HG03095 (cell line): Measurements from ENCODE around the gene PLBD1.
A peak's percentile ranks its signal among the peaks of the same experiment; 100 is the strongest.

ENCODE experiments used
- ATAC-seq: cut with Tn5 transposase; IDR thresholded peaks from one replicate; pipeline ENCODE4 v1.9.1; 2021; ENCODE audit warnings: moderate library complexity; ENCODE audit not compliant: unreplicated experiment

Gene PLBD1

GRCh38 chr12:14510574-14510973, 57.1 kb downstream of the PLBD1 start:
- no peak for ATAC-seq

GRCh38 chr12:14505626-14506596, 61.8 kb downstream of the PLBD1 start:
- no peak for ATAC-seq

GRCh38 chr12:14495326-14495725, 72.4 kb downstream of the PLBD1 start:
- no peak for ATAC-seq

- ATAC-seq: no peak
Measured at GRCh38 chr12:14482886-14483285, 84.8 kb downstream of the PLBD1 start.

GRCh38 chr12:14482361-14482760, 85.3 kb downstream of the PLBD1 start:
- no peak for ATAC-seq

GRCh38 chr12:14481201-14481600, 86.5 kb downstream of the PLBD1 start:
- ATAC-seq: no peak

GRCh38 chr12:14479004-14479403, 88.7 kb downstream of the PLBD1 start:
- ATAC-seq: no peak

GRCh38 chr12:14473707-14474287, 93.9 kb downstream of the PLBD1 start:
- ATAC-seq: no peak

GRCh38 chr12:14471497-14471896, 96.2 kb downstream of the PLBD1 start:
- ATAC-seq: no peak

- no peak for ATAC-seq
Measured at GRCh38 chr12:14460212-14460841, 107.4 kb downstream of the PLBD1 start.

- peak; percentile 55 for ATAC-seq
Measured at GRCh38 chr12:14454098-14454907, 113.4 kb downstream of the PLBD1 start.
